ENCODE results near the gene TBL1Y. TPM values are rescaled to one million over a fixed set of nuclear protein-coding genes. Genes with fewer than 3 reads are reported as not detected.

TBL1Y gene
- total RNA-seq, 4 donors from 2014 or later: not detected

DNA sequence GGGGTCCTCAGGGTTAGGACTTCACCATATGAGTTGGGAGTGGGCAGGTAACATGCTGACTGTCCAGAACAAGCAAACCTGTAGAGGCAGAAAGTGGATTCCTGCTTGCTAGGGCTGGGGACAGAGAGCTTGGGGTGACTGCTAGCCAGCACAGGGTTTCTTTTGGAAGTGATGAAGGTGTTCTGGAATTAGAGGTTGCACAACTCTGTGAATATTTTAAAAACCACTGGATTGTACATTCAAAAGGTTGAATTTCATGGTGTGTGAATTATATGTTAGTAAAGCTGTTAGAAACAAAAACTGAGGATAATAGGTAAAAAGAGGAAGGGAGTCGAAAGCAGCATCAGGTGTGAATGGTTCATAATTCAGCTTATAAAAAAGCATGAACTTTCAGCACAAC lies 57.7 kb downstream of the TBL1Y start:
- H3K4me1 ChIP-seq: no peaks in the 10 kb centered on the region
- no peaks in the 10 kb centered on the region for H3K27me3 ChIP-seq
- H3K36me3 ChIP-seq: no peaks in the 10 kb centered on the region
- intact Hi-C loops (cut with DNase I; ENCODE audit: low total_unique reads): no loop called here
- no peak overlapping the region for H3K4me3 ChIP-seq
- TF ChIP-seq POLR2A (IDR thresholded peaks at IDR 0.05) (no peak), CTCF (IDR thresholded peaks at IDR 0.05) (no peak)
- DNase-seq: no peak
- no peak overlapping the region for H3K27ac ChIP-seq
- no peaks in the 10 kb centered on the region for H3K9me3 ChIP-seq

DNA sequence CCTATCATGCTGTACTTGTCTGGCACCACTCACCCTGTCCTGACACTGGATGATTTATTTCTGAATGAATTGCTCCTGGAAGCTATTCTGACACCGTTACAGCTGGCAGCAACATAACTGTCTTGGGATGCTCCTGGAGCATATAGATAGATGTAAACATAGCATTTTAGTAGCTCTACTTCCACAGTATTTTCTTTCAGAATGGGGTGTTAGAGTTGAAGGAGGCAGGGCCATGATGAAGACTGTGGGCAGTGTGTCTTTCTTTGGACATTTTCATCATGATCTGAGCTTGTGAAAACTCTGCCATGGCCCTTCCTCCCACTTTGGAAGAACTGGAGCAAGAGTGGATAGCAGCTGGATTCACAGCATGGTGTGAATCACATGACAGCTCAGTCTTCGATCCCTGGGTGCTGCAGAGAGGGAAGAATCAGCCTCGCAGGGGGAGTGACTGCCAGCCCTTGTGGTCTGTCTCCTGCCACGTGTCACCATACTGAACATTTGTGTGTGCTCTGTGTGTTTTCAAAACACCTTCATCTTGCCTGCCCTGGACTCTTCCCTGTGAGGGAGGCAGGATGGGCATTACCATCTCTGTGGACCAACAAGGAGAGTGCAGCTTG lies 61.9 kb downstream of the TBL1Y start:
- Histone ChIP-seq H3K4me1 (no peaks in the 10 kb centered on the region), H3K27ac (no peak overlapping the region), H3K9me3 (no peaks in the 10 kb centered on the region), H3K36me3 (no peaks in the 10 kb centered on the region), H3K4me3 (no peak overlapping the region), H3K27me3 (no peaks in the 10 kb centered on the region)
- intact Hi-C loops (cut with DNase I; ENCODE audit: low total_unique reads): no loop called here
- no peak for TF ChIP-seq CTCF (IDR thresholded peaks at IDR 0.05)
- TF ChIP-seq POLR2A (IDR thresholded peaks at IDR 0.05): no peak
- DNase-seq: no peak

- intact Hi-C loops (cut with DNase I; ENCODE audit: low total_unique reads): no loop called here
- H3K27ac ChIP-seq: no peak overlapping the region
- H3K9me3 ChIP-seq: no peaks in the 10 kb centered on the region
- no peak for DNase-seq
- TF ChIP-seq CTCF (IDR thresholded peaks at IDR 0.05): no peak
- TF ChIP-seq POLR2A (IDR thresholded peaks at IDR 0.05): no peak
- no peaks in the 10 kb centered on the region for H3K36me3 ChIP-seq
- H3K27me3 ChIP-seq: no peaks in the 10 kb centered on the region
- H3K4me3 ChIP-seq: no peak overlapping the region
- H3K4me1 ChIP-seq: no peaks in the 10 kb centered on the region
Measured at GRCh38 chrY:6974971-6975370, 64.5 kb downstream of the TBL1Y start.

- intact Hi-C loops (cut with DNase I; ENCODE audit: low total_unique reads): no loop called here
- Histone ChIP-seq H3K4me1 (no peaks in the 10 kb centered on the region), H3K4me3 (no peak overlapping the region), H3K27me3 (no peaks in the 10 kb centered on the region), H3K36me3 (no peaks in the 10 kb centered on the region), H3K9me3 (no peaks in the 10 kb centered on the region), H3K27ac (no peak overlapping the region)
- DNase-seq: no peak
- TF ChIP-seq POLR2A (IDR thresholded peaks at IDR 0.05): no peak
- TF ChIP-seq CTCF (IDR thresholded peaks at IDR 0.05): no peak
Measured at GRCh38 chrY:6977783-6978182, 67.3 kb downstream of the TBL1Y start.

GRCh38 chrY:6983221-6983620 lies 72.7 kb downstream of the TBL1Y start:
- no peak overlapping the region for H3K27ac ChIP-seq
- H3K4me1 ChIP-seq: no peaks in the 10 kb centered on the region
- H3K27me3 ChIP-seq: no peaks in the 10 kb centered on the region
- no peak overlapping the region for H3K4me3 ChIP-seq
- no peak for DNase-seq
- TF ChIP-seq CTCF (IDR thresholded peaks at IDR 0.05) (no peak), POLR2A (IDR thresholded peaks at IDR 0.05) (no peak)
- no peaks in the 10 kb centered on the region for H3K36me3 ChIP-seq
- intact Hi-C loops (cut with DNase I; ENCODE audit: low total_unique reads): no loop called here
- H3K9me3 ChIP-seq: no peaks in the 10 kb centered on the region

Measured in uterus (tissue), 4 donors.